Kidney epithelial cell (primary cell): ENCODE results near the gene CANT1. TPM values are rescaled to one million over a fixed set of nuclear protein-coding genes. Genes with fewer than 3 reads are reported as not detected.

Source experiments
- DNase-seq: peaks from one replicate; pipeline ENCODE4 v3.0.0-alpha.2; 2010; ENCODE audit warnings: low read depth
- H3K27me3 ChIP-seq: 2 replicates; pipeline ENCODE4 v1.6.0; 2011; ENCODE audit warnings: low read length; ENCODE audit not compliant: control insufficient read depth, insufficient read depth
- H3K36me3 ChIP-seq: 2 replicates; pipeline ENCODE4 v1.5.1; 2011; ENCODE audit warnings: low read length; ENCODE audit not compliant: control insufficient read depth, insufficient read depth
- H3K4me3 ChIP-seq: 2 replicates; pipeline ENCODE4 v1.5.1; 2011; ENCODE audit warnings: low read depth, mild to moderate bottlenecking, control low read depth, low read length
- total RNA-seq: library from RNA; depleted of rRNA; stranded (reverse); fragments of >200 nt; gene quantifications from 2 replicates; pipeline ENCODE4 v1.2.3, GENCODE V29; 2015
- TF ChIP-seq, protein P1 (sequence below): IDR thresholded peaks from 2 replicates; pipeline ENCODE4 v1.5.1; 2011; ENCODE audit warnings: mild to moderate bottlenecking, moderate library complexity, low read length, control low read depth, inconsistent platforms; ENCODE audit not compliant: insufficient read depth, poor library complexity, severe bottlenecking

The CANT1 gene
- total RNA-seq, 1 donor from 2014 or later = 54.6 TPM

DNA sequence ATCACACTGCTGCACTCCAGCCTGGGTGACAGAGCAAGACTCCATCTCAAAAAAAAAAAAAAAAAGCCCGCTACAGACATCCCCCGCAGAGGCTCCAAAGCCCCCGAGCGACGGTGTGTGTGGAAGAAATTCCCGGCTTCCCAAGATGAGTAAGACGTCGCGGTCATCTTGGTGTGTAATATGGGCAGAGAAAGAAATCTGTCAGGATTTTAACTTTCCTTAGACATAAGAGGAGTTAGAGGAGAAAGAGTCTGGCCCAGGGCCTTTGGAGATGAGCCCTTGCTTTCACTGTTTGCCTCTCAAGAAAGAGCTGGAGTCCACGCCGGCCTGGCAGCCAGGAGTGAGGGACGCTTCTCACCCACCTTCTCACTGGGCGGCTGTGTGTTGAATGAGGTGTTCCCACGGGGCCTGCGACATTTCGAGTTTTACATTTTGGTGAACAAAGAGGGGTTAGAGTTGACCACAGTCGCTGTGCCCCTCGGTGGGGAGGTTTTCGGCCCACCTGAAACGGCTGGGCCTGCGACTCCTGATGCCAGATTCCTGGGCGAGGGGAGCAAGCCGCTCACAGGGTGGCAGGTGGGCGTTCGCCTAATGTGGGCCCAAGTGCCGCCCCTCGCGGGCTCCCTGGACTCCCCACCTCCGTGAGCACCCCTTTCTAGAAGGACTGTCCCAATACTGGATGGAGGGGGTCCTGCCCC, 32.3 kb upstream of the CANT1 start:
- DNase-seq = no peak
- H3K27me3 ChIP-seq = peaks cover 2% of the 10 kb centered on the region
- TF ChIP-seq, protein P1, sequence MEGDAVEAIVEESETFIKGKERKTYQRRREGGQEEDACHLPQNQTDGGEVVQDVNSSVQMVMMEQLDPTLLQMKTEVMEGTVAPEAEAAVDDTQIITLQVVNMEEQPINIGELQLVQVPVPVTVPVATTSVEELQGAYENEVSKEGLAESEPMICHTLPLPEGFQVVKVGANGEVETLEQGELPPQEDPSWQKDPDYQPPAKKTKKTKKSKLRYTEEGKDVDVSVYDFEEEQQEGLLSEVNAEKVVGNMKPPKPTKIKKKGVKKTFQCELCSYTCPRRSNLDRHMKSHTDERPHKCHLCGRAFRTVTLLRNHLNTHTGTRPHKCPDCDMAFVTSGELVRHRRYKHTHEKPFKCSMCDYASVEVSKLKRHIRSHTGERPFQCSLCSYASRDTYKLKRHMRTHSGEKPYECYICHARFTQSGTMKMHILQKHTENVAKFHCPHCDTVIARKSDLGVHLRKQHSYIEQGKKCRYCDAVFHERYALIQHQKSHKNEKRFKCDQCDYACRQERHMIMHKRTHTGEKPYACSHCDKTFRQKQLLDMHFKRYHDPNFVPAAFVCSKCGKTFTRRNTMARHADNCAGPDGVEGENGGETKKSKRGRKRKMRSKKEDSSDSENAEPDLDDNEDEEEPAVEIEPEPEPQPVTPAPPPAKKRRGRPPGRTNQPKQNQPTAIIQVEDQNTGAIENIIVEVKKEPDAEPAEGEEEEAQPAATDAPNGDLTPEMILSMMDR = no peak
- no peaks in the 10 kb centered on the region for H3K36me3 ChIP-seq
- no peak overlapping the region for H3K4me3 ChIP-seq

DNA sequence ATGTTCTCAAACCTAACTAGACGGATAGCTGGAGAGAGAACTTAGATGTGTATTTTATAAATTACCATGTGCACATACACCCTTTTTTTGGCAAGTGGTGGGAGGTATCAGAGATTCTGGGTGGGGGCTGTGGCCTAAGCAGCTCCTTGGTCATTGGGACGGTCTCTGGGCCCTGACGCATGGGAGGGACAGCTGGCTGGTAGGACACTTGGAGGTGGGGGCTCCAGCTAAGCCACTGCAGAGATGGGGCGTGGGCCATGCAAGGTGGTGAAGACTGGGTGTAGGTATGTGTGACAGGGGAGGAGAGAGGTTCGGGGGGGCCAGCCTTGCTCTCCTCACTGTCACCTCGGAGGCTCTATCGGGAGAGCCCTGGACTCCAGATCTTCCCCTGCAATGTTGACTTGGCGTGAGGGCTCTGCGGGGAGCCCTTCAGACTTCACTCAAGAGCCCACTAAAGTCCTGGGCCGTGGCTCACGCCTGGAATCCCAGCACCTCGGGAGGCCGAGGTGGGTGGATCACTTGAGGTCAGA, 31.5 kb upstream of the CANT1 start:
- H3K27me3 ChIP-seq = peaks cover 2% of the 10 kb centered on the region
- no peak for DNase-seq
- H3K4me3 ChIP-seq = no peak overlapping the region
- TF ChIP-seq, protein P1 = no peak
- H3K36me3 ChIP-seq = no peaks in the 10 kb centered on the region

DNA sequence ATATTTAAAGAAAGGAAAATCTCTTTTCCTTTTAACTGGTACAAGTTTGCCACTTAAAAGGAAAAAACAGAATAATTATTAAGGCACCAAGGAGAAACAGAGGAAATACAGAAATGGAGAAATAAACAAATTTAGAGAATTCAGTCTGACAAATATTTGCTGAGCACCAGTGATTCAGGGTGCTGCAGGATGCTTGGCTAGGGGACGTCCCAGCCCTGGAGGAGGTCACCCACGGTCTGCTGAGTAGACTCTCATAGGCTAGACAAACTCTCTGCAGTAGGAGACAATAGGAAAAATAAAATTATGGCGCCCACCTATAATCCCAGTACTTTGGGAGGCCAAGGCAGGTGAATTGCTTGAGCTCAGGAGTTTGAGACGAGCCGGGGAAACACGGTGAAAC, 30.3 kb upstream of the CANT1 start:
- Histone ChIP-seq H3K36me3 (no peaks in the 10 kb centered on the region), H3K27me3 (peaks cover 2% of the 10 kb centered on the region), H3K4me3 (no peak overlapping the region)
- TF ChIP-seq, protein P1 = no peak
- no peak for DNase-seq

DNA sequence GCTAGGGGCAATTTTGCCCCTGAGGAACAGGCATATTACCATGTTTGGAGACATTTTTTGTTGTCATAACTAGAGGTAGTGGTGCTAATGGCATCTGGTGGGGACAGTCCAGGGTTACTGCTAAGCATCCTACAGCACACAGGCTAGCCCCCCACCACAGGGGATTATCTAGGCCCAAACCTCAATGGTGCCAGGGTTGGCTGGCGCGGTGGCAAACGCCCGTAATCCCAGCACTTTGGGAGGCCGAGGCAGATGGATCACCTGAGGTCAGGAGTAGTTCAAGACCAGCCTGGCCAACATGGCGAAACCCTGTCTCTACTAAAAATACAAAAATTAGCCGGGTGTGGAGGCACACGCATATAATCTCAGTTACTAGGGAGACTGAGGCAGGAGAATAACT, 29.6 kb upstream of the CANT1 start:
- H3K36me3 ChIP-seq = no peaks in the 10 kb centered on the region
- H3K27me3 ChIP-seq = peaks cover 2% of the 10 kb centered on the region
- TF ChIP-seq, protein P1 = no peak
- no peak for DNase-seq
- no peak overlapping the region for H3K4me3 ChIP-seq

DNA sequence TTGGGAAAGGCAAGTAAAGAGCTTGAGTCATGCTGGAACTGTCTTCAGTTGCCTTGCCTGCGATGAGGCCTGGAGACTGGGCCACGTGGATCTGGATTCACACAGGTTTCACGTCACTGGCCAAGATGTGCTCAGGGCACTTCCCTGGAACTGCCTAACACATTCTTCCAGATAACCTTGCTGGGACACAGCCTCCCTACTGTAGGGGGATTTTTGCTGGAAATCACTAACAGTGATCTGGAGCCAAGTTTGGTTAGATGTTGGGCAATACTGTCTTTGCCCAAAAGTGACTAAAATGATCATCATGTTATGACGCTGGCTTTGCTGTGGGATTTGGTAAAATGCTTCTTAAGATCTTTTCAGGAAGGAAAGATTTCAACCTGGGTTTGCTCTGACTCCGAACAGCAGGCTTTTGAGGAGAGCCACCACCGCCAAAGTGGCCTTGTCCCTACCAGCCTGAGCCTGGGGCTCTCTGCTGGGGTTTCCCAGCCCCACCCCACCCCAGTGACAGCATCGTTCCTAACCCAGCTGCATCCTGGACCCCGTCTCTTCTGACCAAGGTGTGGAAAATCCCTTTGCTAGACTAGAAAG, 29.1 kb upstream of the CANT1 start:
- no peaks in the 10 kb centered on the region for H3K27me3 ChIP-seq
- no peak overlapping the region for H3K4me3 ChIP-seq
- no peak for DNase-seq
- no peaks in the 10 kb centered on the region for H3K36me3 ChIP-seq
- TF ChIP-seq, protein P1 = no peak
